ENCODE measurements around the gene KCTD1.

The KCTD1 gene

DNA sequence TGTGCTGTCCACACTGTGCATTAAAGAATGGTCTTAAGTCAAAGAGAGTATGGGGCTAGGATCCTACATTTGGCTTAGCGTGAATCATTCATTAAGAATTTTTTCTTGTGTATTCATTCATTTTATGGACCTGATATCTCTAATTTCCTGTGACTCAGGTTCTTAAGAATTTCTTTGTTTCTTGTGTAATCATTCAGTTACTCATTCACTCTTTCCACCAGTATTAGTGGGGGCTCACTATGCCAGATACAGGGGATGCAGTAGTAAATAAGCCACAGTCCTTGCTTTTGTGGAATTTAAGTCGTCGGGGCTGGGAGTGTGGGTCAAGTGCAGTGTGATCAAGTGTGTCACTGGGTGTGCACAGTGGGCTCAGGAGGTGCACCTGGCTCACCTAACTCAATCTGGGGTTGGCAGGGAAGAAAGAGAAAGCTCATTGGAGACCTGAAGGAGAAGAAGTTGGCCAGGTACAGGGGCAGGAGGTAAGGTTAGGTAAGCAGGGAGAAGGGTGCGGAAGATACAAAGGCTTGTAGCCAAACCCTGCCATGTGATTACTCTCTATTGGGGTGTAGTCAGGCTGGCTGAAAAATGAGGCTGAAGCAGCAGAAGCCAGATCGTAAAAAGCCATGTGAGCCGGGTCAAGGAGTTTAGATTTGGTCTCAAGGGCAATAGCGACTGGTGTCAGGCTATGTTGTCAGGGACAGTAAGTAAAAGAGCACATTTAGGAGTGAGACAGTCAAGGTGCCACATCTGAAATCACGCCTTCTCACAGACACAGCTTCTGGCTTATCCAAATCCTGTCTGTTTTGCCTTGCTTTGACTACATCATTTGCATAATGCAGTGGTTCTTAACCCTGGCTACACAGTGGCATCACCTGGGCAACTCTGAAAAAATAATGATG is 67.2 kb downstream of the KCTD1 start:
- DNase-seq (ENCODE audit: low spot score), result no peak

GRCh38 chr18:26479681-26480079 is 68.7 kb downstream of the KCTD1 start:
- DNase-seq (ENCODE audit: low spot score), result no peak

DNA sequence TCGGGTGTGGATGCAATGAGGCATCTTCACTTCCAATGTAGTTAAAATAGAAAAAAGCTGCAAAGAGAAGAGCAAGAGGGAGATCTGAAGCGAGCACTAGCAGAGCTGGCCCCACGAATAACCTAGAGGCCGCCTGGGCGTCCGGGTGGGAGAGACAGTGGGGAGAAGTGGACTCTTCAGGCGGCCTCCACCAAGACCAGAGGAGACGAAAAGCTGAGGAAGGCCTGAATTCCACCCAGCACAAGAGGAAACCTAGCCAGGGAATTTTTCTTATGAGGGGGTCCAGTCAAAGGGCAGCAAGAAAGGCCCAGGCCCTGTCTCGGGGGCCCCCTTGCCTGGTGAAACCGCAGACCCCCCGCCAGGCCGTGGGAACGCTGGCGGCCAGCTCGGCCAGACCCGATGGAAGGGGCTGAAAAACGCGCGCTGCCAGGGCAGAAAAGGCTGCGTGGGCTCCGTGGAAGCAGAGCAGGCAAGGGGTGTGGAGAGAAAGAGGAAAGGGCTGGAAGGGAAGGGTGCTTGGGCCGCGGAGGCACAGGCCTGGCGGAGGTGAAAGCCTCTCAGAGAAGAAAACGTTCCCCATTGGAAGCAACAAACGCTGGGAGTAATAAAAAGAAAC is 69.2 kb downstream of the KCTD1 start:
- DNase-seq (ENCODE audit: low spot score), result no peak

GRCh38 chr18:26477828-26478466 is 70.4 kb downstream of the KCTD1 start:
- no peak for DNase-seq (ENCODE audit: low spot score)

GRCh38 chr18:26476697-26477096 is 71.7 kb downstream of the KCTD1 start:
- DNase-seq (ENCODE audit: low spot score), result no peak

DNA sequence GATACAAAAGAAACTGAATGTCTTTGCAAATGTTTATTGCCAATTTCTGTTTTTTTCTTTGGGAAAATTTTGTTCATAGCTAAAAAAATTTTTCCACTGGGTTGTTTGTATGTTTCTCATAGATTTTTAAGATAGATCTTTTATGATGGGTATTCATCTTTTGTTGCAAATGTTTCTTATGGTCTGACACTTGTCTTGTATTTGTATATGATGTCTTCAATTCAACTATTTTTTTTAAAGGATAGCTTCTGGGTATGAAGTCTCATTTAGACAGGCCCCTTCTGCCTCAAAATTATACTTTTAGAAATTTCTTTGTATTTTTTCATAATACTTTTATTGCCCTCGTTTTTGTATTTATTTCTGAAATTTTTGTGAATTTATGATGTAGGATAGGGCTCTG is 73.8 kb downstream of the KCTD1 start:
- no peak for DNase-seq (ENCODE audit: low spot score)

- DNase-seq (ENCODE audit: low spot score), result no peak
These were observed 74.7 kb downstream of the KCTD1 start for GRCh38 chr18:26473672-26474071.

GRCh38 chr18:26471826-26472225 is 76.5 kb downstream of the KCTD1 start:
- no peak for DNase-seq (ENCODE audit: low spot score)

GRCh38 chr18:26471027-26471426 is 77.3 kb downstream of the KCTD1 start:
- no peak for DNase-seq (ENCODE audit: low spot score)

DNA sequence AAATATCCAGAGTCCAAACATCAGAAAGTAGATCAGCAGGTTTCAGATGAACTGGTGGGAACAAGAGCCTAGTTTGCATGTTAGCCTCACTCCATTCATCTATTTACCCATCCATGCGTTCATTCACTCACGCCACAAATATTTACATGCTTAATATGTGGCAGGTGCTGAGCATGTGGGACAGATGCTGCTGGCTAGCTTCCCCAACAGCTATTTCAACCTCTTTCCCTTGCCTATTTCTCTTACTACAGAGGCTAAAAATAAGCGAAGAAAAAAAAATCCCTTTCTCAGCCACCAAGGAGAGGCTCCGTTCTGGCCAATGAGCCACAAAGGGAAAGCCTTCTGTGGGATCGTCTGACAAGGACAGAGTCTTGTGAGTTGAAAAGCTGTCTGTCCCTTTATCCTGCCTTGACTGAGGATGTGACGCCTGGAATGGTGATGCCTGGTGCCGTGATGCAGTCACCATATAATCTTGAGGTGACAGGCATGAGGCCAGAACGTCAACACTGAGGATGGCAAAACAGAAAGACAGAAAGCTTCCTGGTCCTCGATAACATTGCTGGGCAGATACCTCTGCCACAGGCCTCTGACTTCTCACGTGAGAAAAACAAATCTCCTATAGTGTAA is 78.2 kb downstream of the KCTD1 start:
- DNase-seq (ENCODE audit: low spot score), result no peak

DNA sequence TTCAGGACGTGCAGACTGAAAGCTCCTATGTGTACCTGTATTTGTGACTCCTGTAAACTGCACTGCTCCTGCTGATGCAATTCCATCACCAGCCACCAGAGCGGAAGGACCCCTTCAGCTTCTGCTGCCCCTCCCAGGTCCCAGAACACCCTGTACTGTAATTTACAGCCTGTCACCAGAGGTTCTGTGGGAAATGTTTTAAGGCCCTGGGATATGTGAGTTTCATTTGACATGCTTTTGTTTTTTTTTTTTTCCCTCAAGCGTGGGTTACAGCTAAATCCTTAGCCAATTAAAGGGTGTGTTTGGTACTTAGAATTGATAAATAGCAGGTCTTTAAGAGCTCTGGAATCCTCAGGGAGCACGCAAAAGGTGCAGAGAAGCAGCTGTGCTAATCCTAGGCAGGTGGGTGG is 79.4 kb downstream of the KCTD1 start:
- DNase-seq (ENCODE audit: low spot score), result no peak

- DNase-seq (ENCODE audit: low spot score), result no peak
These were observed 82.3 kb downstream of the KCTD1 start for GRCh38 chr18:26466026-26466425.

DNA sequence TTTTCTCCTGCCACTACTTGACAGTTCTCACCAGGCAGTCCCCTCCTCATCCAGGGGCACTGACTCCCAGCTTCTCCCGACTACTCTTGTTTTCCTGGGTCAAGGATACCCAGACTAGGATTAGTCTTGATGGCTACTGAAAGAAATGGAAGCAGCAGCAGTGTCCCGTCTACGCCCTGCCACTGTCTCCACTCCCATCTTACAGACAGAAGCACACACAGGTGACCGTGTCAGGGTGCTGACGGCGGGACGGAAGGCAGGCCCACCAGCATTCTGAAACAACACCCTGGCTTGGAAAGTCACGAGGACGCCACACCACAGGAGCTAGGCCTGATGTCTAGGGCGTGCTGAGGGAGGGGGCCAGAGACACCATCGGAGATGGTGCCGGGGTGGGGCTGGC is 82.9 kb downstream of the KCTD1 start:
- DNase-seq (ENCODE audit: low spot score), result no peak

GRCh38 chr18:26464128-26465011 is 84.0 kb downstream of the KCTD1 start:
- no peak for DNase-seq (ENCODE audit: low spot score)

GRCh38 chr18:26462355-26462754 is 86.0 kb downstream of the KCTD1 start:
- no peak for DNase-seq (ENCODE audit: low spot score)

DNA sequence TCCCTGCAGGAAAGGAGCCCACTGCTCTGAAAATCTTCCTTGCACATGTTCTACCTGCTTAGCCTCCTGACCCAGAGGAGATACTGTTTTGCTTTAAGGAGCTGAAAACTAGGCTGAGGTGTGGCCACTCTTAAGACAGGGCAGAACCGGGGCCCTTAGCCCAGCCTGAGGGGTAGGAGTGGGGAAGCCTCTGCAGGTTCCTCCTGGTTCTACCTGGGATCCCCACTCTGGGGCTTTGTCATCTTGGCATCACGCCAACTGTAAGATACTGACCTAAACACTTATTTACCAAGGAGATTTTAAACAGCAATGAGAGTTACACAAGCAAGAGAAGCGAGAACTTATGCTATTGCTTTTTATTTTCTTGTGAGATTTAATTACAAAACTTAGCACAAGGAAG is 86.9 kb downstream of the KCTD1 start:
- no peak for DNase-seq (ENCODE audit: low spot score)

DNA sequence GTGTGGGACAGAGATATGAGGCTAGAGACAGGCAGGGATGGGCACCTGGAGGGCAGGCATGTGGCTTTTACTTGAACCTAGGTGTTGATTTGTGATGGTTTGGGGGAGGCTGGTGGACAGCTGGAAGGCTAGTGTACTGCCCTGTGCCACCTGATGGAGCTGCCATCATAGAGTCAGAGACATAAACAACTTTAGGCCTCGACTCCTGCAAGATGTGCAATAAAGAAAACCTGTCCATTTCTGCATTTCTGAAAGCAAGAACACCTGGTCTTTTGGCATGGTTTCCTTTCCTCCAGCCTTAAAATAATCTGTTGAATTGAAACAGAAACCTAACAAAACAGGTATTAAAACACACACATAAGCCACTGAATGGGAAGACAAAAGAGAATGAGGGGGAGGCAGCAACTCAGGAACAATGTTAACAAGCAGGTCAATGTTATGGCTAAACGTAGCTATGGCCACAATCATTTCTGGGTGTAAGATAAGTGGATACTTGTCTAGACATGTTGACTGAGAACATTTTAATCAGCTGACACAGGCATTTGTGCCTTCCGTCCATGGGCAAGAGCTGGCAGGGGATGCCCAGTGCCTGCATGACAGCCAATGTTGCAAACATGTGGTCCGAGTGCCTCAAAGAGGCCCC is 87.8 kb downstream of the KCTD1 start:
- no peak for DNase-seq (ENCODE audit: low spot score)

DNA sequence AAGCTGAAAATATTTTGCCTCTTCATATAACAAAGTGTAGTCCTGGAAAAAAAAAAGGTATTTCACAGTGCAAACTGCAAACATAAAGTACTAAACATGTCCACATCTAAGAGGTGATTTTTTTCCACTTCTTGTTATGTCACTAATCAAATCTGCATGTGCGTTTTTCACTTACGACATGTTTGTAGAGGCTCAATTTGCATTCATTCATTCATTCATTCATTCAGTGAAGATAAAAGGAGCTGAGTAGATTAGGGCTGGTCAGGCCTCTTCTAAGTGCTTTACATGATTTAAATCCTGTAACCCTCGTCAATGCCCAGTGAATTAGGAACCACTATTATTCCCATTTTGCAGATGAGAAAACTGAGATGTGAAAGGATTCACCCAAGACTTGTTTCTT is 88.5 kb downstream of the KCTD1 start:
- DNase-seq (ENCODE audit: low spot score), result no peak

DNA sequence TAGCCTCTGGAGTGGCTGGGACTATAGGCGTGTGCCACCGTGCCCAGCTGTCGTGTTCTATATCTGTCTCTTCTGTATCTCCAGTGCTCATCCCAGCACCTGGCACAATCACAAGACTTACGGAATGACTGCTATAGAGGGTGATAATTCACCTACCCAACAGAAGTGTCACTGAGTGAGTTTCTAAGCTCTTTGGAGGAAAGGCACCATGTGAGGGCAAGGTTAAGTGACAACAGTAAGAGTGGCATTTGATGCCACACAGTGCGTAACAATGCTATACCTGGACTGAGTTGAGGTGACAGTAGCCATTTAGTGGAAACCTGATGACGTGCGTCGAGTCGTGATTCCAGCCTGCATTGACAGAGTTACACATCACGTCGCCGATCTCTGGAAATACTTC is 89.0 kb downstream of the KCTD1 start:
- no peak for DNase-seq (ENCODE audit: low spot score)

DNA sequence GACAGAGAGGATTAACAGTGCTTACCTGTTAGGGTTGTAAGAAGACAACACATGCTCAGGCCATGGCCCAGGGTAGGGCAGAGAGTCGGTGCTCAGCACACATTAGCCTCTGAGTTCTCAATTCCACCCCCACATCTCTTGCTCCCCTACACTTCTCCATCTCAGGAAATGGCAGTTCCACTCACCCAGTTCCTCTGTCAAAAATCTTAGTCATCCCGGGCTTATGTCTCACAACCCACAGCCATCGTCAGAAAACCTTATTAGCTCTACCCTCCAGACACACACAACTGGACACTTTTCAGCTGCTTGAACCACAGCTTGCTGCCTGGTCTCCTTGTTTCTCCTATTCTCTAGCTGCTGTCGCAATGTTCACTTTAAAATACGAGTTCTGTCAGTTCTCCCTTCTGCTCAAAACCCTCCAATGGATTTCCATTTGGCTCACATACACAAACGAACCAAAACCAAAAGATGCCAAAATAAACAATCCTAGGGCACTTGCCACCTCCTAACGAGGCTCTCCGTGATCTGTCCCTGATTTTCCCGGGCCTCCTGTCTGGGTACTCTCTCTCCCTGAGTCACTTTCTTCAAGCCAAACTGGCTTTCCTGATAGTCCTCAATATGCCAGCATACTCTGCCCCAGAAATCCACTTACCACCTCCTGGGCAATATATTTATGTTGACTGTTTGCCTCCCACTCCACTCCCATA is 89.7 kb downstream of the KCTD1 start:
- DNase-seq (ENCODE audit: low spot score), result no peak
